Measurements from ENCODE around the gene SH2D1B.

Gene SH2D1B

GRCh38 chr1:162370721-162371120 lies 41.2 kb downstream of the SH2D1B start:
- Mint-ChIP-seq H3K4me1 (no peaks in the 10 kb centered on the region), H3K27me3 (ENCODE audit: low read depth) (no peaks in the 10 kb centered on the region), H3K27ac (no peak overlapping the region), H3K36me3 (ENCODE audit: low read depth) (peaks cover 6% of the 10 kb centered on the region), H3K4me3 (no peak overlapping the region), H3K9me3 (no peaks in the 10 kb centered on the region)
- no peak for TF ChIP-seq CTCF (IDR thresholded peaks at IDR 0.05; ENCODE audit: unreplicated experiment in 3 of 3)

GRCh38 chr1:162370161-162370560 lies 41.8 kb downstream of the SH2D1B start:
- H3K27ac Mint-ChIP-seq, result no peak overlapping the region
- no peak for TF ChIP-seq CTCF (IDR thresholded peaks at IDR 0.05; ENCODE audit: unreplicated experiment in 3 of 3)

GRCh38 chr1:162369571-162369970 lies 42.4 kb downstream of the SH2D1B start:
- Mint-ChIP-seq H3K9me3 (no peaks in the 10 kb centered on the region), H3K36me3 (ENCODE audit: low read depth) (peaks cover 6% of the 10 kb centered on the region)

More at GRCh38 chr1:162370161-162370560, 41.8 kb downstream of the SH2D1B start:
- Mint-ChIP-seq H3K27me3 (ENCODE audit: low read depth) (no peaks in the 10 kb centered on the region), H3K4me3 (no peak overlapping the region), H3K4me1 (no peaks in the 10 kb centered on the region), H3K9me3 (no peaks in the 10 kb centered on the region), H3K36me3 (ENCODE audit: low read depth) (peaks cover 6% of the 10 kb centered on the region)

GRCh38 chr1:162368451-162368850 lies 43.5 kb downstream of the SH2D1B start:
- Mint-ChIP-seq H3K9me3 (no peaks in the 10 kb centered on the region), H3K27ac (peak overlapping the region in 1 of 3 experiments; percentile 84), H3K36me3 (ENCODE audit: low read depth) (peaks cover 4% of the 10 kb centered on the region), H3K4me1 (peaks cover 11% of the 10 kb centered on the region), H3K4me3 (no peak overlapping the region), H3K27me3 (ENCODE audit: low read depth) (no peaks in the 10 kb centered on the region)
- TF ChIP-seq CTCF (IDR thresholded peaks at IDR 0.05; ENCODE audit: unreplicated experiment in 3 of 3), result no peak

More at GRCh38 chr1:162369571-162369970, 42.4 kb downstream of the SH2D1B start:
- H3K27ac Mint-ChIP-seq, result no peak overlapping the region
- H3K4me3 Mint-ChIP-seq, result no peak overlapping the region
- no peak for TF ChIP-seq CTCF (IDR thresholded peaks at IDR 0.05; ENCODE audit: unreplicated experiment in 3 of 3)
- peaks cover 4% of the 10 kb centered on the region for H3K4me1 Mint-ChIP-seq
- no peaks in the 10 kb centered on the region for H3K27me3 Mint-ChIP-seq (ENCODE audit: low read depth)

- H3K27me3 Mint-ChIP-seq (ENCODE audit: low read depth), result no peaks in the 10 kb centered on the region
- peak overlapping the region in 2 of 3 experiments; percentile 65 to 84 for H3K27ac Mint-ChIP-seq
- TF ChIP-seq CTCF (IDR thresholded peaks at IDR 0.05; ENCODE audit: unreplicated experiment in 3 of 3), result no peak
- H3K4me3 Mint-ChIP-seq, result no peak overlapping the region
- H3K9me3 Mint-ChIP-seq, result no peaks in the 10 kb centered on the region
- peaks cover 11% of the 10 kb centered on the region for H3K4me1 Mint-ChIP-seq
- H3K36me3 Mint-ChIP-seq (ENCODE audit: low read depth), result peaks cover 3% of the 10 kb centered on the region
Observed at GRCh38 chr1:162367772-162368171, 44.2 kb downstream of the SH2D1B start.

GRCh38 chr1:162367073-162367472 lies 44.9 kb downstream of the SH2D1B start:
- no peak overlapping the region for H3K27ac Mint-ChIP-seq
- no peaks in the 10 kb centered on the region for H3K27me3 Mint-ChIP-seq (ENCODE audit: low read depth)
- H3K36me3 Mint-ChIP-seq (ENCODE audit: low read depth), result no peaks in the 10 kb centered on the region
- TF ChIP-seq CTCF (IDR thresholded peaks at IDR 0.05; ENCODE audit: unreplicated experiment in 3 of 3), result no peak
- H3K9me3 Mint-ChIP-seq, result no peaks in the 10 kb centered on the region
- peaks cover 11% of the 10 kb centered on the region for H3K4me1 Mint-ChIP-seq
- no peak overlapping the region for H3K4me3 Mint-ChIP-seq

Measured in nephron (organoid).